Endothelial cell of umbilical vein (primary cell): ENCODE measurements around the gene KCNN3.

Experiments
- CTCF ChIP-seq, 2 donors: IDR thresholded peaks; 1 replicate in 1 of 2; 2 replicates in 1 of 2; pipeline ENCODE4 v1.5.1; 2011; ENCODE audit warnings: low read length in 2 of 2, mild to moderate bottlenecking in 2 of 2, moderate library complexity in 2 of 2, control low read depth in 1 of 2, inconsistent platforms in 1 of 2, low read depth in 1 of 2; ENCODE audit not compliant: insufficient read depth in 1 of 2; ENCODE audit errors: extremely low read depth in 1 of 2
- EZH2 ChIP-seq: IDR thresholded peaks from 2 replicates; pipeline ENCODE4 v1.6.1; 2012; ENCODE audit warnings: borderline replicate concordance, low read depth, mild to moderate bottlenecking, moderate library complexity, low read length, inconsistent platforms; ENCODE audit not compliant: severe bottlenecking
- FOS ChIP-seq: IDR thresholded peaks from 2 replicates; pipeline ENCODE4 v1.6.1; 2011; ENCODE audit warnings: mild to moderate bottlenecking, low read length, moderate library complexity, borderline replicate concordance; ENCODE audit not compliant: insufficient read depth
- GATA2 ChIP-seq: IDR thresholded peaks from 2 replicates; pipeline ENCODE4 v1.7.0; 2011; ENCODE audit warnings: low read depth, mild to moderate bottlenecking, moderate library complexity, mixed read lengths, low read length; ENCODE audit not compliant: insufficient read length, insufficient read depth
- JUN ChIP-seq: IDR thresholded peaks from 2 replicates; pipeline ENCODE4 v1.6.1; 2011; ENCODE audit warnings: borderline replicate concordance, low read depth; ENCODE audit not compliant: insufficient read length, insufficient read depth
- MAX ChIP-seq: IDR thresholded peaks from 2 replicates; pipeline ENCODE4 v1.6.1; 2011; ENCODE audit not compliant: insufficient read depth, insufficient read length
- MYC ChIP-seq: IDR thresholded peaks from one replicate; pipeline ENCODE4 v1.6.1; 2011; ENCODE audit warnings: mild to moderate bottlenecking, low read depth, low read length
- POLR2A ChIP-seq: IDR thresholded peaks from 2 replicates; pipeline ENCODE4 v1.6.1; 2012; ENCODE audit warnings: low read depth, mild to moderate bottlenecking, control low read depth, low read length
- POLR2AphosphoS5 ChIP-seq: IDR thresholded peaks from 2 replicates; pipeline ENCODE4 v1.6.1; 2012; ENCODE audit warnings: low read depth, mild to moderate bottlenecking, control low read depth, low read length, moderate library complexity; ENCODE audit not compliant: insufficient read depth

DNA sequence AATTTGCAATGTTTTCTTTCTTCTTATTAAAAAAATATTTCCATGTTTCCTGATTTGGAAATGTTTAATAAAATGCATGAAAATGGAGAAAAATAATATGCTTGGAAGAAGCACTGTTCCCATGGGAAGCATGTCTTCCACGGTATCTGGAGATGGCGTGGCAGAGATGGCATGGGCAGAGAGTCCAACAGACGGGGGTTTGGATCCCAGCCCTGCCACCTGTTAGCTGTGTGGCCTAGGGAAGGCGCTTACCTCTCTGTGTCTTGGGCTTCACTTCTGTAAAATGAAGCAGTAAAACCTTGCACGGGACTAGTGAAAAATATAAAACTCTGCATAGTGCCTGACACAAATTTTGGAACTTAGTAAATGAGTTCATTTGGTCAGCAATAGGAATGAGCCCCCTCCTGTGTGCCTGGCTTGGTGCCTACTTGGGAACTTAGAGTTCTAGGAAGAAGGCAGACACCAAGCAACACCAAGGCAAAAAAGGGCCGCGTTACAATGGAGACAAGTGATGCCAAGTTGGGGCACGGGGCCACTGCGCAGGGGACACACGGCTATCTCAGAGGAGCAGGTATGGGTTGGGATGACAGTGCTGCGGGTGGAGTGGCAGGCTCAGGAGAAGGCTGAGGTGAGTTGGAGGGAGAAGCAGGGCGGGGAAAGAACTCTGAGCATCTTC, 124.2 kb downstream of the KCNN3 start:
- no peak for TF ChIP-seq CTCF (IDR thresholded peaks at IDR 0.05; ENCODE audit: extremely low read depth in 1 of 2, insufficient read depth in 1 of 2, low read depth in 1 of 2, low read length in 2 of 2)
- no peak for TF ChIP-seq POLR2AphosphoS5
- no peak for TF ChIP-seq FOS
- no peak for TF ChIP-seq POLR2A
- no peak for TF ChIP-seq MYC
- no peak for TF ChIP-seq EZH2
- no peak for TF ChIP-seq MAX
- TF ChIP-seq JUN = no peak
- no peak for TF ChIP-seq GATA2
